ENCODE measurements around the gene TASOR.

TASOR gene

GRCh38 chr3:56682462-56683121, 473 bp downstream of the TASOR start:
- Histone ChIP-seq H3K79me1 (replicated peaks; ENCODE audit: low read length, poor library complexity, severe bottlenecking) (peaks cover 5% of the 10 kb centered on the region), H3K36me3 (ENCODE audit: control insufficient read depth in 1 of 2, insufficient read depth in 2 of 2, low read depth in 1 of 2, low read length in 2 of 2) (peaks cover 0 to 15% of the 10 kb centered on the region in 2 experiments), H3K27ac (ENCODE audit: low read length, poor library complexity, severe bottlenecking) (peak overlapping the region; percentile 87), H3K18ac (ENCODE audit: low read depth in 1 of 2, low read length in 2 of 2) (peak overlapping the region; percentile 96 to 99), H4K91ac (ENCODE audit: low read length) (peak overlapping the region; percentile 97), H3K9ac (ENCODE audit: low read length) (peak overlapping the region; percentile 99), H3K4me2 (ENCODE audit: low read length, poor library complexity, severe bottlenecking) (peak overlapping the region; percentile 40), H3K14ac (ENCODE audit: low read length in 2 of 2) (peak overlapping the region; percentile 44 to 93), H3K4me3 (ENCODE audit: insufficient read depth in 1 of 2, low read depth in 1 of 2, low read length in 2 of 2) (peak overlapping the region; percentile 75 to 82), H3K9me3 (ENCODE audit: control insufficient read depth, low read length) (no peaks in the 10 kb centered on the region), H2BK15ac (ENCODE audit: low read depth, poor library complexity, severe bottlenecking) (peak overlapping the region; percentile 95), H2AK5ac (ENCODE audit: low read length, severe bottlenecking) (no peak overlapping the region), H3K4me1 (ENCODE audit: control insufficient read depth, insufficient read depth, low read depth, low read length) (peaks cover 7% of the 10 kb centered on the region), H2BK5ac (ENCODE audit: low read depth, low read length, poor library complexity, severe bottlenecking) (peak overlapping the region; percentile 94), H2BK12ac (ENCODE audit: low read length in 2 of 2) (no peak overlapping the region), H4K8ac (ENCODE audit: low read length) (peak overlapping the region; percentile 96), H2AFZ (ENCODE audit: low read depth, low read length) (peak overlapping the region; percentile 73), H3K27me3 (ENCODE audit: control insufficient read depth in 1 of 2, insufficient read depth in 1 of 2, low read length in 2 of 2) (no peaks in the 10 kb centered on the region), H2BK120ac (ENCODE audit: low read depth, low read length) (peak overlapping the region; percentile 88), H3K23ac (ENCODE audit: low read length in 2 of 2) (no peak overlapping the region), H3K4ac (ENCODE audit: low read depth in 1 of 2, low read length in 2 of 2) (peak overlapping the region; percentile 89 to 98)
- peak; percentile 85 for DNase-seq
- WGBS, result under 1% methylated on average over 42 of the region's 58 CpGs

DNA sequence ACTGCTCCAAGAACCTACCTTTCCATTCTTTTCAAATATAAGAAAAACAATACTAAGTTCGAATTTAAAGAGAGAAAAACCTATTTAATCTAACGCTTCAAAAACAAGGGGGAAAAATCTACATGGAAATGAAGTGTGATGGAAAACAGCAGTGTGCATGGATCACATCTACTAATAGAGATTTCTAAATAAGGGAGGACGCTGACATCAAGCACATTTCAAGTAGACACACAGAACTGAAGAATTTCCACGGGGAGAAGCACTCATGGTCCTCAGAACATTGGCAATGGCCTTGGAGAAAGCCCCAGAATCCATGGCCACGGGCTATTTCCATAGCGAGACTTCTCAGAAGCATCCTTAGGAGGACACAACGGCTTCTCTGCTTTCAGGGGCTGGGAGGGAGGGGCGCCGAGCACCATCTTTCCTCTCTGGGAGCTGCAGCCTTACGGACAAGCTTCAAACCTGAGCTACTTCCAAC, 1.0 kb downstream of the TASOR start:
- 4% methylated on average over 8 of the region's 10 CpGs for WGBS
- H2AK5ac ChIP-seq (ENCODE audit: low read length, severe bottlenecking), result no peak overlapping the region
- H3K79me1 ChIP-seq (replicated peaks; ENCODE audit: low read length, poor library complexity, severe bottlenecking), result peaks cover 5% of the 10 kb centered on the region
- no peak overlapping the region for H2BK120ac ChIP-seq (ENCODE audit: low read depth, low read length)
- no peak overlapping the region for H2AFZ ChIP-seq (ENCODE audit: low read depth, low read length)
- H3K4me2 ChIP-seq (ENCODE audit: low read length, poor library complexity, severe bottlenecking), result peak overlapping the region; percentile 40
- peaks cover 0 to 15% of the 10 kb centered on the region in 2 experiments for H3K36me3 ChIP-seq (ENCODE audit: control insufficient read depth in 1 of 2, insufficient read depth in 2 of 2, low read depth in 1 of 2, low read length in 2 of 2)
- no peak overlapping the region for H2BK5ac ChIP-seq (ENCODE audit: low read depth, low read length, poor library complexity, severe bottlenecking)
- no peak for DNase-seq
- H3K18ac ChIP-seq (ENCODE audit: low read depth in 1 of 2, low read length in 2 of 2), result peak overlapping the region in 1 of 2 experiments; percentile 96
- H3K27me3 ChIP-seq (ENCODE audit: control insufficient read depth in 1 of 2, insufficient read depth in 1 of 2, low read length in 2 of 2), result no peaks in the 10 kb centered on the region
- H2BK12ac ChIP-seq (ENCODE audit: low read length in 2 of 2), result no peak overlapping the region
- H3K4me3 ChIP-seq (ENCODE audit: insufficient read depth in 1 of 2, low read depth in 1 of 2, low read length in 2 of 2), result peak overlapping the region; percentile 75 to 82
- H3K23ac ChIP-seq (ENCODE audit: low read length in 2 of 2), result no peak overlapping the region
- no peak overlapping the region for H2BK15ac ChIP-seq (ENCODE audit: low read depth, poor library complexity, severe bottlenecking)
- H3K9me3 ChIP-seq (ENCODE audit: control insufficient read depth, low read length), result no peaks in the 10 kb centered on the region
- H3K4me1 ChIP-seq (ENCODE audit: control insufficient read depth, insufficient read depth, low read depth, low read length), result peaks cover 7% of the 10 kb centered on the region
- no peak overlapping the region for H4K91ac ChIP-seq (ENCODE audit: low read length)
- no peak overlapping the region for H4K8ac ChIP-seq (ENCODE audit: low read length)
- no peak overlapping the region for H3K14ac ChIP-seq (ENCODE audit: low read length in 2 of 2)
- peak overlapping the region in 1 of 2 experiments; percentile 89 for H3K4ac ChIP-seq (ENCODE audit: low read depth in 1 of 2, low read length in 2 of 2)
- H3K27ac ChIP-seq (ENCODE audit: low read length, poor library complexity, severe bottlenecking), result peak overlapping the region; percentile 23
- H3K9ac ChIP-seq (ENCODE audit: low read length), result peak overlapping the region; percentile 99

DNA sequence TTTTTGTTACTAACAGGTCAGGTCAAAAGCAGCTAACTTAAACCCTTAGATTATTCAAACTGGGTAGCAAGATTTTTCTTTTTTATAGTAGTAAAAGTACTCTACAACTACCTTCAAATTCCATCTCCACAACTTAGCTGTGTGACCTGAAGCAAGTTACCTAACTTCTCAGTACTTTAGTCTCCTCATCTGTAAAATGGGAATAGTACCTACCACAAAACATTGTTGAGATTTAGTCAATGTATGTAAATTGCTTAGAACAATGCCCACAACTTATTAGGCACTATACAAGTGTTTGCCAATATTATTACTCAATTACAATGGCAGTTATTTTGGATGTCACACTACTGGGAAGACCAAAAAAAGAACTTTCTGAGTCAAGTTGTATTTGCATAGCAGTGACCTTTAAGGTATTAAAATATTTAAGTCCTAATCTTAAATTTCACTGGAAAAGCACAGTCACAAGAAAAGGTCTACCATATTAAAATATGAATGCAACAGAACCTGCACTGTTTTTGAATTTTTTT, 2.9 kb downstream of the TASOR start:
- Histone ChIP-seq H3K23ac (ENCODE audit: low read length in 2 of 2) (no peak overlapping the region), H3K9me3 (ENCODE audit: control insufficient read depth, low read length) (no peaks in the 10 kb centered on the region), H3K36me3 (ENCODE audit: control insufficient read depth in 1 of 2, insufficient read depth in 2 of 2, low read depth in 1 of 2, low read length in 2 of 2) (peaks cover 0 to 25% of the 10 kb centered on the region in 2 experiments), H2BK5ac (ENCODE audit: low read depth, low read length, poor library complexity, severe bottlenecking) (no peak overlapping the region), H4K91ac (ENCODE audit: low read length) (no peak overlapping the region), H2BK12ac (ENCODE audit: low read length in 2 of 2) (no peak overlapping the region), H3K18ac (ENCODE audit: low read depth in 1 of 2, low read length in 2 of 2) (no peak overlapping the region), H2BK120ac (ENCODE audit: low read depth, low read length) (no peak overlapping the region), H4K8ac (ENCODE audit: low read length) (no peak overlapping the region), H3K27ac (ENCODE audit: low read length, poor library complexity, severe bottlenecking) (no peak overlapping the region), H2BK15ac (ENCODE audit: low read depth, poor library complexity, severe bottlenecking) (no peak overlapping the region), H3K4ac (ENCODE audit: low read depth in 1 of 2, low read length in 2 of 2) (no peak overlapping the region), H3K4me1 (ENCODE audit: control insufficient read depth, insufficient read depth, low read depth, low read length) (peaks cover 7% of the 10 kb centered on the region), H3K4me3 (ENCODE audit: insufficient read depth in 1 of 2, low read depth in 1 of 2, low read length in 2 of 2) (peak overlapping the region in 1 of 2 experiments; percentile 42), H3K79me1 (replicated peaks; ENCODE audit: low read length, poor library complexity, severe bottlenecking) (peaks cover 8% of the 10 kb centered on the region), H3K9ac (ENCODE audit: low read length) (no peak overlapping the region), H3K14ac (ENCODE audit: low read length in 2 of 2) (no peak overlapping the region), H3K4me2 (ENCODE audit: low read length, poor library complexity, severe bottlenecking) (no peak overlapping the region), H2AK5ac (ENCODE audit: low read length, severe bottlenecking) (no peak overlapping the region), H3K27me3 (ENCODE audit: control insufficient read depth in 1 of 2, insufficient read depth in 1 of 2, low read length in 2 of 2) (no peaks in the 10 kb centered on the region), H2AFZ (ENCODE audit: low read depth, low read length) (no peak overlapping the region)
- no peak for DNase-seq

- H3K27me3 ChIP-seq (ENCODE audit: control insufficient read depth in 1 of 2, insufficient read depth in 1 of 2, low read length in 2 of 2), result no peaks in the 10 kb centered on the region
- 86% methylated on average over 1 of the region's 1 CpG for WGBS
Measured at GRCh38 chr3:56677286-56677685, 5.8 kb downstream of the TASOR start.

More at GRCh38 chr3:56677286-56677685, 5.8 kb downstream of the TASOR start:
- no peak for DNase-seq
- H3K4me2 ChIP-seq (ENCODE audit: low read length, poor library complexity, severe bottlenecking), result no peak overlapping the region
- H3K23ac ChIP-seq (ENCODE audit: low read length in 2 of 2), result no peak overlapping the region
- H3K9me3 ChIP-seq (ENCODE audit: control insufficient read depth, low read length), result no peaks in the 10 kb centered on the region
- no peak overlapping the region for H3K4ac ChIP-seq (ENCODE audit: low read depth in 1 of 2, low read length in 2 of 2)
- no peak overlapping the region for H2AK5ac ChIP-seq (ENCODE audit: low read length, severe bottlenecking)
- H3K4me1 ChIP-seq (ENCODE audit: control insufficient read depth, insufficient read depth, low read depth, low read length), result peaks cover 4% of the 10 kb centered on the region
- H3K9ac ChIP-seq (ENCODE audit: low read length), result no peak overlapping the region
- peaks cover 6 to 46% of the 10 kb centered on the region in 2 experiments for H3K36me3 ChIP-seq (ENCODE audit: control insufficient read depth in 1 of 2, insufficient read depth in 2 of 2, low read depth in 1 of 2, low read length in 2 of 2)
- H4K8ac ChIP-seq (ENCODE audit: low read length), result no peak overlapping the region
- no peak overlapping the region for H3K4me3 ChIP-seq (ENCODE audit: insufficient read depth in 1 of 2, low read depth in 1 of 2, low read length in 2 of 2)
- H2BK120ac ChIP-seq (ENCODE audit: low read depth, low read length), result no peak overlapping the region
- no peak overlapping the region for H3K27ac ChIP-seq (ENCODE audit: low read length, poor library complexity, severe bottlenecking)
- H3K79me1 ChIP-seq (replicated peaks; ENCODE audit: low read length, poor library complexity, severe bottlenecking), result peaks cover 10% of the 10 kb centered on the region
- H3K14ac ChIP-seq (ENCODE audit: low read length in 2 of 2), result no peak overlapping the region
- H3K18ac ChIP-seq (ENCODE audit: low read depth in 1 of 2, low read length in 2 of 2), result no peak overlapping the region
- H2BK5ac ChIP-seq (ENCODE audit: low read depth, low read length, poor library complexity, severe bottlenecking), result no peak overlapping the region
- H2BK12ac ChIP-seq (ENCODE audit: low read length in 2 of 2), result no peak overlapping the region
- no peak overlapping the region for H4K91ac ChIP-seq (ENCODE audit: low read length)
- no peak overlapping the region for H2AFZ ChIP-seq (ENCODE audit: low read depth, low read length)
- no peak overlapping the region for H2BK15ac ChIP-seq (ENCODE audit: low read depth, poor library complexity, severe bottlenecking)
